Activated naive CD8-positive, alpha-beta T cell treated with anti-CD3 and anti-CD28 coated beads, Interleukin-2, amount 50 U/mL, for 24 hours (primary cell): ENCODE measurements around the gene PIBF1.
"Not testable (repeated sequence)": the region's sequence is repeated elsewhere in the genome, so short reads cannot be mapped to it uniquely, and the experiment has no call there.

Experiments
- ATAC-seq: fragments of 150-1000 bp; cut with Tn5 transposase; one replicate; pipeline ENCODE4 v1.10.0; 2021
- DNase-seq: peaks from one replicate; pipeline ENCODE4 v3.0.0; 2021
- H3K27ac Mint-ChIP-seq: one replicate; pipeline ENCODE4 v1.8.0; 2021; ENCODE audit warnings: mild to moderate bottlenecking, mixed read lengths
- H3K27me3 Mint-ChIP-seq: one replicate; pipeline ENCODE4 v1.8.0; 2021; ENCODE audit warnings: mixed read lengths
- H3K36me3 Mint-ChIP-seq: one replicate; pipeline ENCODE4 v1.8.0; 2021; ENCODE audit warnings: low read depth, mixed read lengths
- H3K4me1 Mint-ChIP-seq: one replicate; pipeline ENCODE4 v1.8.0; 2021; ENCODE audit warnings: mixed read lengths
- H3K4me3 Mint-ChIP-seq: one replicate; pipeline ENCODE4 v1.8.0; 2021; ENCODE audit warnings: mild to moderate bottlenecking, moderate library complexity, mixed read lengths
- H3K9me3 Mint-ChIP-seq: one replicate; pipeline ENCODE4 v1.8.0; 2021; ENCODE audit warnings: mixed read lengths

PIBF1 gene

DNA sequence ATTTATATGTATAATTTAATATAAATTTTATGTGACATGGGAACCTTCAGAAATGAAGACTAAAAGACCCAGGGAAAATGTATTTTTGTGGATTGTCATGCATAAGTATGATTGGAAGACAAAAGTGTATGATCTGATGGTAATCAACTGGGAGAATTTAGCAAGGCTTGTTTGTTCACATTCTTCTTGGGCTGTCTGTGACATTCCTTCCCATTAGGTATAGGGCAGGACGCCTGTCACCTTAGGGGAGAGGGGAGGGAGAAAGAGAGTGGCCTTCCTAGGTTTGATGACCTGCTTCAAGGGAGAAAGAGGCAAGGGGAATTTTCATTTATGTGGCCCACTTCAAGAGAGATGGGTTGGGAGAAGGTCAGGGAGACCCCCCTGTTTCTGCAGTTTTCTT is 22.4 kb downstream of the PIBF1 start:
- no peak overlapping the region for H3K27ac Mint-ChIP-seq
- no peaks in the 10 kb centered on the region for H3K9me3 Mint-ChIP-seq
- H3K27me3 Mint-ChIP-seq: no peaks in the 10 kb centered on the region
- DNase-seq (no peak), ATAC-seq (no peak)
- peaks cover 35% of the 10 kb centered on the region for H3K36me3 Mint-ChIP-seq
- no peaks in the 10 kb centered on the region for H3K4me1 Mint-ChIP-seq
- no peak overlapping the region for H3K4me3 Mint-ChIP-seq

DNA sequence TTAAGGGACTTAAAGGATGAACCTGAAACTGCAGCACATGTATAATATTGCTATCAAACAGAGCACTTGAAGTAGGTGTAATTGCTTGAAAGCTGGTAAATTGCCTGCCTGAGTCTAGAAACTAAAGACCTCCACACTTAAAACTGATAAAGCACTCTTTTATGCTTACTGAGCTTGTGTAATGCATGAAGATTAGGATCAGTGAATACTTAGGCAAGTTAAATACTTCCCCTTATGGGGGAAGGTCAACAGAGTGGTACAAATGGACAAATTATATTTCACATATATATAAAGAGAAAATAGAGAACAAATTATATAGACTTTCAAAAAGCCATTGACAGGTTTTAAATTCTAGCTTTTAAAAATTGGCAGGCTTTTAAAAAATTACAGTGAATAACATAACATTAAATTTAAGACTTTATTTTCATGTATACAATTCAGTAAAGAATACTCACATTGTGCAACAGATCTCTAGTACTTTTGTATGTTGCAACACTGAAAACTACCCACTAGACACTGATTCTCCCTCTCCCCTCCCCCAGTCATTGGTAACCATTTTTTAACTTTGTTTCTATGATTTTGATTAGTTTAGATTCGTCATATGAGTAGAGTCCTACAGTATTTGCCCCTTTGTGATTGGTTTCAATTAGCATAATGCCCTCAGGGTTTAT is 23.9 kb downstream of the PIBF1 start:
- Mint-ChIP-seq H3K27ac (no peak overlapping the region), H3K27me3 (no peaks in the 10 kb centered on the region), H3K9me3 (no peaks in the 10 kb centered on the region), H3K4me3 (no peak overlapping the region), H3K4me1 (no peaks in the 10 kb centered on the region), H3K36me3 (peaks cover 33% of the 10 kb centered on the region)
- no peak for DNase-seq
- no peak for ATAC-seq

DNA sequence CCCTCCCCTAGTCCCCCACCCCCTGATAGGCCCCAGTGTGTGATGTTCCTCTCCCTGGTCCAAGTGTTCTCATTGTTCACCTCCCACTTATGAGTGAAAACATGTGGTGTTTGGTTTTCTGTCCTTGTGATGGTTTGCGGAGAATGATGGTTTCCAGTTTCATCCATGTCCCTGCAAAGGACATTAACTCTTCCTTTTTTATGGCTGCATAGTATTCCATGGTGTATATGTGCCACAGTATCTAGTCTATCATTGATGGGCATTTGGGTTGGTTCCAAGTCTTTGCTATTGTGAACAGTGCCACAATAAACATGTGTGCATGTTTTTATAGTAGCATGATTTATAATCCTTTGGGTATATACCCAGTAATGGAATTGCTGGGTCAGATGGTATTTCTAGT is 24.6 kb downstream of the PIBF1 start:
- H3K27me3 Mint-ChIP-seq, H3K27ac Mint-ChIP-seq, H3K4me3 Mint-ChIP-seq, DNase-seq, H3K4me1 Mint-ChIP-seq, H3K9me3 Mint-ChIP-seq, ATAC-seq: not testable (repeated sequence)
- peaks cover 30% of the 10 kb centered on the region for H3K36me3 Mint-ChIP-seq

DNA sequence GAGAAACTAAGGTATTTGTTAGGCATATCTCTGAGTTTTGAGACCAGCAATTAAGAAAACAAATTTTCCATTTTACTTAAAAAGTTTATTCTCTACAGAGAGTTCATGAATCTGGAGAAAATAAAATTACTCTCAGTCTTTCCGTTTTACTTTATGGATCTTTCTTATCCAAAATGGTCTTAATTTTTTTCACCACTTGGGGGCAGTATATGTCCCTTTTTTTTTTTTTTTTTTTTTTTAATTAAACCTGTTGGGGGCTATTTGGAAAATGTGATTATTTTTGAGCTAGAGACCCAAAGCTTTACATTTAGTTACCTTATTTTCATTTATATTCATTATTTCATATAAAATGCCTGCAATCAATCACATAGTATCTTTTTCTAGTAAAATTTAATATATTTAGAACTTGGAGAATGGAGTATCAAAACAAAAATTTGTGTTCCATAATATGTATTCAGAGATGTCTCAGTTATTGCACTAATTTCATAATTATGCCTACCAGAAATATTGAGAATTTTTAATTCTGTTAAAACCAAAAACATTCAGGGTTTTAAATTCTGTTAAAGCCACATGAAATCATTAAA is 27.1 kb downstream of the PIBF1 start:
- no peak overlapping the region for H3K4me3 Mint-ChIP-seq
- ATAC-seq (no peak), DNase-seq (no peak)
- peaks cover 26% of the 10 kb centered on the region for H3K36me3 Mint-ChIP-seq
- H3K27me3 Mint-ChIP-seq: no peaks in the 10 kb centered on the region
- H3K27ac Mint-ChIP-seq: no peak overlapping the region
- H3K9me3 Mint-ChIP-seq: no peaks in the 10 kb centered on the region
- no peaks in the 10 kb centered on the region for H3K4me1 Mint-ChIP-seq

DNA sequence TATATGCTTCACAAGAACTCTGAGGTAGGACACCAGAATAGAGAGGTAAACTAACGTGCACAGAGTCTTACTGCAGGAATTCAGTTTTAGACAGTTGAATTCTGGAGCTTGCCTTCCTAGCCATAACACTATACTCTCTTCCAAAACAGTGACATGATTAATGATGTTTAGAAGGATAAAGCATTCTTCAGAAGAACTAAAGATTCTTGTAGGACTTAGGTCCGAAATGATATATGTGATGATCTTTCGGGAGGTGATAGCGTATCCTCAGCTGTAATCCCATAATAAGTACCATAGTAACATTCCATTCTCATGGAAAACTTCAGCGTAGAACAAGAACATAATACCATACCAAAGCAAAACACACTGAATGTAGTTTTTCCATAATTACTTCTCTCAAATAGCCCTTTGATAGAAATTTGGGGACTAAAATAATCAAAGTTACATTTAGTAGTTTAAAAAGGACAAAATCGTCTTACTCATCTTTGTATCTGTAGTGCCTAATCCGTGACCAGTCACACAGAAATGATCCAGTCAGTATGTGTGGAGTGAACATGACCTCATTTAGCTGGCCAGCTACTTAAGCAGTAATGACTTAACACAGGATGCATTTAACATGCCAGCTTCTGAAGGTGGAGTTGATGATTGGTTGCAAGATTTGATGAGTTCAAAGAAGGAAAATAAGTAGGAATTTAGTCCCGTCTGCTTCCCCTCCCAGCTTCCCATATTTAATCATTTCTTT is 38.4 kb downstream of the PIBF1 start:
- H3K4me3 Mint-ChIP-seq: no peak overlapping the region
- DNase-seq: no peak
- ATAC-seq: no peak
- no peak overlapping the region for H3K27ac Mint-ChIP-seq
- H3K9me3 Mint-ChIP-seq: no peaks in the 10 kb centered on the region
- H3K27me3 Mint-ChIP-seq: no peaks in the 10 kb centered on the region
- peaks cover 40% of the 10 kb centered on the region for H3K36me3 Mint-ChIP-seq
- H3K4me1 Mint-ChIP-seq: no peaks in the 10 kb centered on the region

DNA sequence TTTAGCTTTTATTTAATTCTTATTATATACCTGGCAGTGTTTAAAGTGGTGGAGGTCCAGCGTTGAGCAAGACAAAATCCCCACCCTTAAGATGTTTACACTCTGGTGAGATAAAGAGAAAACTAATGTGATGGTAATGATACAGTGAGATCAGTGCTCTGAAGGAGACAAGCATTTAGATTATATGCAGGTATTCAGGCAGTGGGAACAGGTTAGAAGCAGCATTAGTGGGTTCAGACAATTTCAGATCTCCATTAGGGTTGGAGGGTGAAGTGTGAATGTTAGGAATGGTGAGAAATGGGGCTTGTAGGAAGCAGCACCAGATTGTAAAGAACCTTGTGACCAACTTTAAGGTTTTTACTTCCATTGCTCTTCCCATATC is 39.0 kb downstream of the PIBF1 start:
- no peaks in the 10 kb centered on the region for H3K27me3 Mint-ChIP-seq
- no peak for DNase-seq
- peaks cover 40% of the 10 kb centered on the region for H3K36me3 Mint-ChIP-seq
- H3K9me3 Mint-ChIP-seq: no peaks in the 10 kb centered on the region
- no peak overlapping the region for H3K4me3 Mint-ChIP-seq
- H3K4me1 Mint-ChIP-seq: no peaks in the 10 kb centered on the region
- no peak overlapping the region for H3K27ac Mint-ChIP-seq
- no peak for ATAC-seq

DNA sequence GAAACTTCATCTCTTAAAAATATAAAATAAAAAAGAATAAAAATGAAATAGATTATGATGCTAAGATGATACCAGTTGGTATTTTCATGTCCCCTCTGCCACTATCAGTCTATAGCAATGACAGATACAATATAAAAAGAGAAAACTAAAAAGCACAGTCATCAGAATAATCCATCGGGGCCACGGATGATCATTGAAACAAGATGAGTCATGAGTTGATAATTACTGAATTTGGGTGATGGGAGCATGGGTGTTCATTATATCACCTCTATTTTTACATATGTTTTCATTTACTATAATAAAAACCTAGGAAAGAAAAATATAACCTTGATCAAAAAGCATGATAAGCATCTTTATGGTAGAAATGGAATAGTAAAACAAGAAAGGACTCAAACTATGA is 41.1 kb downstream of the PIBF1 start:
- DNase-seq (no peak), ATAC-seq (no peak)
- Mint-ChIP-seq H3K4me3 (no peak overlapping the region), H3K36me3 (peaks cover 44% of the 10 kb centered on the region), H3K4me1 (no peaks in the 10 kb centered on the region), H3K9me3 (no peaks in the 10 kb centered on the region), H3K27ac (no peak overlapping the region), H3K27me3 (no peaks in the 10 kb centered on the region)

DNA sequence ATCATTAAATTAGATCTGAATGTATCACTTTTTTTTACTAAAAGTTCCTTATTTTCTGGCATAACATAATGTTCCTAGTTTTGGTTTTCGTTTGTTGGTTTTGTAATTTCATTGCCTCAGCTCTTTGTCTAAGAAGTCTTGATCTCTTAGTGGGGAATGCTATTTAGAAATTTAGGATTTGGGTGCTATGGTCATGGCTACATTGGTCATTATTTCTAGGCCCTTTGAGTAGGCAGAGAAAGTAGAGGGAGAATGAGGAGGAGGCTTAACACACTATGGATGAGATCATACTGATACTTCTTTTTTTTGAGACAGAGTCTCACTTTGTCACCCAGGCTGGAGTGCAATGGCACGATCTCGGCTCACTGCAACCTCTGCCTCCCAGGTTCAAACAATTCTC is 41.8 kb downstream of the PIBF1 start:
- Mint-ChIP-seq H3K27ac (no peak overlapping the region), H3K4me3 (no peak overlapping the region), H3K4me1 (no peaks in the 10 kb centered on the region), H3K36me3 (peaks cover 44% of the 10 kb centered on the region), H3K27me3 (no peaks in the 10 kb centered on the region), H3K9me3 (no peaks in the 10 kb centered on the region)
- ATAC-seq (no peak), DNase-seq (no peak)

DNA sequence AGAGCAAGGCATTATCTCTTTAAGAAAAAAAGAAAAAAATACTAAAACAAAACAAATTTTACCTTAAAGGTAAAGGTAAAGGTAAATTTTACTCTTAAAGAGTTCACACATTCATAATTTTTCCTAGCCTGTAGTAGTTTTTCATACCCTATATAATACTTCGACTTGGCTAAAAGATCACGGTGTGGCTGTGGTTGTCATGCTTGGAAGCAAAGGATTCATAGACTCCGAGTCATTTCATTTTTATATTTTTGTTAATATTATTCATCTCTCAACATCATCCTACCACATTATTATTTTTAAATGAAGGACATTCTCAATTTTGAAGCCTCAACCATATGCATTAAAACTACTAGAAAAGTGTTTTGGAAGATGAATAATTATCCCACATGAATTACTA is 52.7 kb downstream of the PIBF1 start:
- Mint-ChIP-seq H3K4me1 (peaks cover 19% of the 10 kb centered on the region), H3K9me3 (no peaks in the 10 kb centered on the region), H3K27ac (no peak overlapping the region), H3K27me3 (no peaks in the 10 kb centered on the region), H3K4me3 (no peak overlapping the region), H3K36me3 (peaks cover 43% of the 10 kb centered on the region)
- DNase-seq: no peak
- ATAC-seq: no peak

DNA sequence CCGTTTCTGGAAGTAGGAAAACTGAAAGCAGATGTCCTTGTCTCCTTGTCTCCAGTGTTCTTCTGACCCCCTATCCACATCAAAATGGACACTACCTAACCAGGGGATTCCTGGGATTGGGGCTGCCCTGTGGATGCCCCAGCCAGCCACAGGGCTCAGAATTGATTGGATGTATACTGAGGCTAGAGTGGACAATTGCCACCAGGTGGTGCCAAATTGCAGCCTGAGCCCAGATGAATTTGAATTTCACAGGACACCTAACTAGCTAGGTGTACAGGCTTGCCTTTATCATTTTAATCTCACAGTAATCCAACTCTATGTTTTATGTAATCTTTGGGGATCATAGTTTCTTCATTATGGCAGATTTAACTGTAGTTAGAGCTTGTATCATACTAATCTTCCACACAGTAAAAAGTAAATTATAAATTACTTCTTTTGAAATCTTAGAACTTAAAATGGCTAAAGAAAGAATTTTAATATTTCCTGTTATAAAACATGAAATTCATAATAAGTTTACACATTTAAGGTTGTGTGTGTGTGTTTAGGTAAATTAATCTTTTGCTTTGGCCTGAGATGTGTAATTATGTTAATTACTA is 58.0 kb downstream of the PIBF1 start:
- Mint-ChIP-seq H3K9me3 (no peaks in the 10 kb centered on the region), H3K4me1 (no peaks in the 10 kb centered on the region)

DNA sequence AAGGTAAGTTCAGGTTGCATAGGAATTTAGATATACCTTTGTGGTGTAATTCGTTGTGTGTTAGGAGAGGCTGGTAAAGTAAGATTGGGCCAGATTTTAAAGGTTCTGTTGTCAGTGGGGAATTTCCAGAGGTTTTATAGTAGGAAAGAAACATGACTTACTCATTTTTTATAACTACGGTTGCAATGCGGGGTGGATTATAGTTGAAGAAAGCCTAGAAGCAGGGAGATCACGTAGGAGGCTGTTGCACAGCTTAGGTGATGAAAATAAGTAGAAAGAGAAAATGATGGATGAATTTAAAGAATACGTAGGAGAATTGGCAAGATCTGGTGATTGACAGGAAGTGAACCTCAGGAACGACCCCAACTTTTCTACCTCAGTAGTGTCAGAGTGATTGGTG is 61.1 kb downstream of the PIBF1 start:
- ATAC-seq: no peak
- no peak for DNase-seq
- Mint-ChIP-seq H3K36me3 (peaks cover 39% of the 10 kb centered on the region), H3K9me3 (no peaks in the 10 kb centered on the region), H3K27me3 (no peaks in the 10 kb centered on the region), H3K27ac (no peak overlapping the region), H3K4me1 (no peaks in the 10 kb centered on the region), H3K4me3 (no peak overlapping the region)

More for the DNA sequence above, 58.0 kb downstream of the PIBF1 start:
- Mint-ChIP-seq H3K27me3 (no peaks in the 10 kb centered on the region), H3K27ac (no peak overlapping the region), H3K4me3 (no peak overlapping the region), H3K36me3 (peaks cover 21% of the 10 kb centered on the region)
- ATAC-seq: peak; percentile 83
- peak; percentile 22 for DNase-seq

DNA sequence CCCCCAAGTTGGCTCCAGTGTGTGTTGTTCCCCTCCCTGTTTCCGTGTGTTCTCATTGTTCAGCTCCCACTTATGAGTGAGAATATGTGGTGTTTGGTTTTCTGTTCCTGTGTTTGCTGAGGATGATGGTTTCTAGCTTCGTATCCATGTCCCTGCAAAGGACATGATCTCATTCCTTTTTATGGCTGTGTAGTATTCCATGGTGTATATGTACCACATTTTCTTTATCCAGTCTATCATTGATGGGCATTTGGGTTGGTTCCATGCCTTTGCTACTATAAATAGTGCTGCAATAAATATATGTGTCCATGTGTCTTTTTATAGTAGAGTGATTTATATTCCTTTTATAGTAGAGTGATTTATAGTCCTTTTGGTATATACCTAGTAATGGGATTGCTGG is 63.2 kb downstream of the PIBF1 start:
- not testable (repeated sequence) for H3K4me1 Mint-ChIP-seq, H3K27me3 Mint-ChIP-seq, DNase-seq, ATAC-seq, H3K9me3 Mint-ChIP-seq, H3K27ac Mint-ChIP-seq, H3K4me3 Mint-ChIP-seq
- H3K36me3 Mint-ChIP-seq: peaks cover 42% of the 10 kb centered on the region

DNA sequence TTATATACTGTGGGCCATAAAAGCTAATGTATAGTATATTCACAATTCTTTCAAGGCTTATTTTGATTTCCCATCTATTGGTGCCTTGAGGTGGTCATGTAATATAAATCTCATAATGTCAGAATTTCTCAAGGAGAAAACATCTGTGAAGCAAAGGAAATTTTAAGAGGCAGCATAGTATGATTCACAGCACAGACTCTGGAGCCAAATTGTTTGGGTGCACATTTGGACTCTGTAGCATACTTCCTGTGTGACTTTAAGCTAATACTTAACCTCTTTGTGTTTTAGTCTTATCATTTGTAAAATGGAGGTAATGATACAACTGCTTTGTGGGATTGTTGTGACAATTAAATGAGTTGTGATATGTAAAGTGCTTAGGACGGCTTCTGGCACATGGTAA is 67.6 kb downstream of the PIBF1 start:
- Mint-ChIP-seq H3K4me1 (no peaks in the 10 kb centered on the region), H3K36me3 (peaks cover 42% of the 10 kb centered on the region), H3K9me3 (no peaks in the 10 kb centered on the region), H3K27ac (no peak overlapping the region), H3K4me3 (no peak overlapping the region), H3K27me3 (no peaks in the 10 kb centered on the region)
- ATAC-seq: no peak
- no peak for DNase-seq

DNA sequence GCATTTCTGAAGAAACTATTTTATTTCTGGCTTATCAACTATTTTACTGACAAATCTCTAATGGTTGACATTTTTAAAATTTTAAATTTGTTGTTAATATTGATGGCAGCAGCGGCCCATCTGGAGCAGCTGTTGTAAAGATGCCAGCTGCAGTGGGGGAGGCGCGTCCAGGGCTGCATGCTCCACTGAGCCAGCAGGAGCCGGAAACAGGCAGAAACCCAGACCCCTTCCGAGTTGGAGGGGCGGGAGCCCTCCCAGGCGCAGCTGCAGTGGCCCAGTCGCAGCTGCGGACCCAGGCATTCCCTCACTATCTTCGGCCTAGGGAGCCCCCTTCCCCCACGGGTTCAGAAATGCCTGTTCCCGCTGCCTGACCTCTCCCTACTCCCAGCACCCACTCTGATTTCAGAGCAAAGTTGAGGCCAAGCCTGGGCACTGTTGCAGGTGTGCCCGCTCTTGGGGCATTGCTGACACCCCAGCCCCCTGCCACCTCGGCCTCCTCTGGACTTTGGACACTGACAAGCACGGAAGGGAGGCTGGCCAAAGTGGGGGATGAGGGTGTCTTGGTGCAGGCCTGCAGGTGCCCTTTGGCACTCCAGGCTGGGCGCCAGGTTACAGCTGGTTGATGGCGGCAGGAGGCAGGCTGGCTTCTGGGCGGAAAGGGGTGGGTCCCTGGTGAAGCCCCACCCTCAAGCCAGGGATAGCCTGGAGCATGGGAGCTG is 69.2 kb downstream of the PIBF1 start:
- Mint-ChIP-seq H3K9me3 (no peaks in the 10 kb centered on the region), H3K4me3 (no peak overlapping the region), H3K27me3 (no peaks in the 10 kb centered on the region), H3K4me1 (no peaks in the 10 kb centered on the region), H3K27ac (no peak overlapping the region), H3K36me3 (peaks cover 39% of the 10 kb centered on the region)
- no peak for DNase-seq
- no peak for ATAC-seq

DNA sequence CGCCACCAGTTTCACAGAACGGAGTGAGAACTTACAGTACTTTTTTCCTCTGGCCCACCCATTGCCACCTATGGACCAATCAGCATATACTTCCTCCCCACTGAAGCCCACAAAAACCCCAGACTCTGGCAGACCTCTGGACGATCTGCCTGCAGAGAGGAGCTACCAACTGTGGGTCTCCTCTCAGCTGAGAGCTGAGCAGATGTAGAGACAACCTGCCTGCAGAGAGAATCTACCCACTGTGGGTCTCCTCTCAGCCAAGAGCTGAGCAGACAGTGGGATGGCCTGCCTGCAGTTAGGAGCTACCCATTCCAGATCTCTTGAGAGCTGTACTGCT is 69.7 kb downstream of the PIBF1 start:
- Mint-ChIP-seq H3K4me1 (no peaks in the 10 kb centered on the region), H3K4me3 (no peak overlapping the region), H3K27ac (no peak overlapping the region), H3K27me3 (no peaks in the 10 kb centered on the region), H3K9me3 (no peaks in the 10 kb centered on the region), H3K36me3 (peaks cover 36% of the 10 kb centered on the region)
- no peak for DNase-seq
- ATAC-seq: no peak
